HL-60 (cell line): ENCODE measurements around the gene REXO5.

ENCODE experiments used
- DNase-seq, 2 experiments: peaks; one replicate each; pipeline ENCODE4 v3.0.0-alpha.2; 2010 to 2020; ENCODE audit warnings: low read depth in 1 of 2, low spot score in 1 of 2
- H3K27ac ChIP-seq: fragments of 250-450 bp; sonication (Bioruptor Pico); replicated peaks from 2 replicates; pipeline ENCODE4 v1.5.1; 2020; ENCODE audit warnings: mild to moderate bottlenecking, moderate library complexity
- H3K27me3 ChIP-seq: fragments of 250-450 bp; sonication (Bioruptor Pico); 2 replicates; pipeline ENCODE4 v1.5.1; 2021; ENCODE audit warnings: mild to moderate bottlenecking, moderate library complexity; ENCODE audit not compliant: insufficient read depth, poor library complexity, severe bottlenecking
- H3K4me3 ChIP-seq: replicated peaks from 2 replicates; pipeline ENCODE4 v1.5.1; 2011; ENCODE audit warnings: mild to moderate bottlenecking, control low read depth, low read length; ENCODE audit not compliant: insufficient read depth
- GABPA ChIP-seq: IDR thresholded peaks from 2 replicates; pipeline ENCODE4 v1.6.1; 2012; ENCODE audit warnings: low read depth
- POLR2AphosphoS5 ChIP-seq: IDR thresholded peaks from 2 replicates; pipeline ENCODE4 v1.6.1; 2012; ENCODE audit warnings: low read depth
- SPI1 ChIP-seq: IDR thresholded peaks from 2 replicates; pipeline ENCODE4 v1.6.1; 2012; ENCODE audit warnings: low read depth, mild to moderate bottlenecking, borderline replicate concordance
- long read RNA-seq: library from polyadenylated mRNA; unstranded; transcript quantifications from one replicate; pipeline ENCODE4 v2.0.0, GENCODE V29; 2020
- TF ChIP-seq, protein P1 (sequence below): IDR thresholded peaks from one replicate; pipeline ENCODE4 v1.5.1; 2011; ENCODE audit warnings: low read length, control low read depth, inconsistent platforms; ENCODE audit not compliant: insufficient read depth
- TF ChIP-seq, protein P2 (sequence below): IDR thresholded peaks from 2 replicates; pipeline ENCODE4 v1.6.1; 2012; ENCODE audit warnings: low read depth; ENCODE audit not compliant: insufficient replicate concordance

REXO5 gene
- long read RNA-seq, transcript REXO5-201 (20 exons, 2,722 nt), result major isoform, 142 of 392 reads
- long read RNA-seq, transcript REXO5-208 (20 exons, 2,447 nt), result minor isoform, 37 of 392 reads
- long read RNA-seq, transcript REXO5-202 (19 exons, 2,604 nt), result minor isoform, 20 of 392 reads
- long read RNA-seq, partial matches to known transcripts, result 29 of 392 reads
- long read RNA-seq, other reads (novel, unspliced or antisense), result 162 of 392 reads

DNA sequence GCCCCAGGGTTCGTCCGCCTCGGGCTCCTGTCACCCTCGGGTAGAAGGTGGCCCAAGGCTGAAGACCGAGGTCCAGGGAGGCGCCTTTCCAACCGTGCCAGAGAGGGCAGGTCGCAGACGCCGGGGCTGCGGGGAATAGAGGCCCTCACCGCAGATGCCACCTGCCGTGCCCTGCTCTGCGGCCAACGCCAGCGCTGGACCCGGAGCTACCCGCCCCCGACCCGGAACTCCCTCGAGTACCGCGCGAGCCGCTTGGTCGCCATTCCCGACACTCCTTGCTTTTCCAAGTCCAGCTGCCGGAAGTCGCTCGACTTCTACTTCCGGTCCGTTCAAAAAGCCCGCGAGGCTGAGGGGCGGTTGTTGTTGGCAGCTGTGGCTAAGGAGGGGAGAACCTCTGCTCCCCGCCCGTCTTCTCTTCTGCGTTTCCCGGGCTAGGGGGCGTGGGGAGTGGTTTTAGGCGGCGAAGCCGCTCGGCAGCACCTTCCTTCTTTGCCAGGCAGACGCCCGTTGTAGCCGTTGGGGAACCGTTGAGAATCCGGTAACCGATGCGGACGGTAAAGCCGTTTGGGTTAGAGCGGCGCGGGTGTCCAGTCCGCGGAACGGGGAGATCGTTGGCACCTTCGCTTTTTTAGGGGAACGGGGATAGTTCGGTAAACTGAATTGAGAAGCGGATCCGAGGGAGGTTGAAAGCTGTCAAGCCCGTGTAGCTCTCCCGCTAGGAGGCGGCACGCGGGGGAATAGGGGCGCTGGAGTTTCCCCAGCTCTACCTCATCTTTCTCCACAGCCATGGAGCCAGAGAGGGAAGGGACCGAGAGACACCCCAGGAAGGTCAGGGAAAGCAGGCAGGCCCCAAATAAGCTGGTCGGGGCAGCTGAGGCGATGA, at the start of gene REXO5, which contains the start of gene ERI2:
REXO5 (plus strand) TSS at position 360 of the 883 bp plus-strand sequence; CDS start at position 787, 427 bp downstream.
ERI2 (minus strand) TSS at position 305 of the 883 bp plus-strand sequence; CDS start at position 263, 42 bp downstream.
- Histone ChIP-seq H3K27ac (peak within 1 kb of the TSS; percentile 100), H3K4me3 (peak within 1 kb of the TSS; percentile 85), H3K27me3 (no peaks in the 10 kb centered on the region)
- TF ChIP-seq, protein P1, sequence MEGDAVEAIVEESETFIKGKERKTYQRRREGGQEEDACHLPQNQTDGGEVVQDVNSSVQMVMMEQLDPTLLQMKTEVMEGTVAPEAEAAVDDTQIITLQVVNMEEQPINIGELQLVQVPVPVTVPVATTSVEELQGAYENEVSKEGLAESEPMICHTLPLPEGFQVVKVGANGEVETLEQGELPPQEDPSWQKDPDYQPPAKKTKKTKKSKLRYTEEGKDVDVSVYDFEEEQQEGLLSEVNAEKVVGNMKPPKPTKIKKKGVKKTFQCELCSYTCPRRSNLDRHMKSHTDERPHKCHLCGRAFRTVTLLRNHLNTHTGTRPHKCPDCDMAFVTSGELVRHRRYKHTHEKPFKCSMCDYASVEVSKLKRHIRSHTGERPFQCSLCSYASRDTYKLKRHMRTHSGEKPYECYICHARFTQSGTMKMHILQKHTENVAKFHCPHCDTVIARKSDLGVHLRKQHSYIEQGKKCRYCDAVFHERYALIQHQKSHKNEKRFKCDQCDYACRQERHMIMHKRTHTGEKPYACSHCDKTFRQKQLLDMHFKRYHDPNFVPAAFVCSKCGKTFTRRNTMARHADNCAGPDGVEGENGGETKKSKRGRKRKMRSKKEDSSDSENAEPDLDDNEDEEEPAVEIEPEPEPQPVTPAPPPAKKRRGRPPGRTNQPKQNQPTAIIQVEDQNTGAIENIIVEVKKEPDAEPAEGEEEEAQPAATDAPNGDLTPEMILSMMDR, result peak; percentile 24
- peak; percentile 96 for TF ChIP-seq GABPA
- peak; percentile 86 for TF ChIP-seq POLR2AphosphoS5
- TF ChIP-seq, protein P2, sequence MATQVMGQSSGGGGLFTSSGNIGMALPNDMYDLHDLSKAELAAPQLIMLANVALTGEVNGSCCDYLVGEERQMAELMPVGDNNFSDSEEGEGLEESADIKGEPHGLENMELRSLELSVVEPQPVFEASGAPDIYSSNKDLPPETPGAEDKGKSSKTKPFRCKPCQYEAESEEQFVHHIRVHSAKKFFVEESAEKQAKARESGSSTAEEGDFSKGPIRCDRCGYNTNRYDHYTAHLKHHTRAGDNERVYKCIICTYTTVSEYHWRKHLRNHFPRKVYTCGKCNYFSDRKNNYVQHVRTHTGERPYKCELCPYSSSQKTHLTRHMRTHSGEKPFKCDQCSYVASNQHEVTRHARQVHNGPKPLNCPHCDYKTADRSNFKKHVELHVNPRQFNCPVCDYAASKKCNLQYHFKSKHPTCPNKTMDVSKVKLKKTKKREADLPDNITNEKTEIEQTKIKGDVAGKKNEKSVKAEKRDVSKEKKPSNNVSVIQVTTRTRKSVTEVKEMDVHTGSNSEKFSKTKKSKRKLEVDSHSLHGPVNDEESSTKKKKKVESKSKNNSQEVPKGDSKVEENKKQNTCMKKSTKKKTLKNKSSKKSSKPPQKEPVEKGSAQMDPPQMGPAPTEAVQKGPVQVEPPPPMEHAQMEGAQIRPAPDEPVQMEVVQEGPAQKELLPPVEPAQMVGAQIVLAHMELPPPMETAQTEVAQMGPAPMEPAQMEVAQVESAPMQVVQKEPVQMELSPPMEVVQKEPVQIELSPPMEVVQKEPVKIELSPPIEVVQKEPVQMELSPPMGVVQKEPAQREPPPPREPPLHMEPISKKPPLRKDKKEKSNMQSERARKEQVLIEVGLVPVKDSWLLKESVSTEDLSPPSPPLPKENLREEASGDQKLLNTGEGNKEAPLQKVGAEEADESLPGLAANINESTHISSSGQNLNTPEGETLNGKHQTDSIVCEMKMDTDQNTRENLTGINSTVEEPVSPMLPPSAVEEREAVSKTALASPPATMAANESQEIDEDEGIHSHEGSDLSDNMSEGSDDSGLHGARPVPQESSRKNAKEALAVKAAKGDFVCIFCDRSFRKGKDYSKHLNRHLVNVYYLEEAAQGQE, result no peak
- no peak for TF ChIP-seq SPI1
- DNase-seq, result peak; percentile 93 to 96

- no peak overlapping the region for H3K4me3 ChIP-seq
- H3K27ac ChIP-seq, result no peak overlapping the region
- DNase-seq, result no peak
- TF ChIP-seq, protein P2, result no peak
- TF ChIP-seq POLR2AphosphoS5 (no peak), GABPA (no peak), SPI1 (no peak)
- TF ChIP-seq, protein P1, result no peak
- no peaks in the 10 kb centered on the region for H3K27me3 ChIP-seq
Observed at GRCh38 chr16:20760346-20760745, 46.0 kb upstream of the REXO5 start.

GRCh38 chr16:20761175-20761574, 45.2 kb upstream of the REXO5 start:
- no peak overlapping the region for H3K4me3 ChIP-seq
- H3K27me3 ChIP-seq, result no peaks in the 10 kb centered on the region
- H3K27ac ChIP-seq, result no peak overlapping the region
- TF ChIP-seq GABPA, result no peak
- no peak for TF ChIP-seq SPI1
- TF ChIP-seq, protein P1, result no peak
- TF ChIP-seq, protein P2, result no peak
- no peak for TF ChIP-seq POLR2AphosphoS5
- DNase-seq, result no peak
